ENCODE measurements around the gene HGS.

GRCh38 chr17:81701288-81702071 lies 17.7 kb downstream of the HGS start:
- TF ChIP-seq POLR2A (IDR thresholded peaks at IDR 0.05) = no peak
- TF ChIP-seq, protein P1, sequence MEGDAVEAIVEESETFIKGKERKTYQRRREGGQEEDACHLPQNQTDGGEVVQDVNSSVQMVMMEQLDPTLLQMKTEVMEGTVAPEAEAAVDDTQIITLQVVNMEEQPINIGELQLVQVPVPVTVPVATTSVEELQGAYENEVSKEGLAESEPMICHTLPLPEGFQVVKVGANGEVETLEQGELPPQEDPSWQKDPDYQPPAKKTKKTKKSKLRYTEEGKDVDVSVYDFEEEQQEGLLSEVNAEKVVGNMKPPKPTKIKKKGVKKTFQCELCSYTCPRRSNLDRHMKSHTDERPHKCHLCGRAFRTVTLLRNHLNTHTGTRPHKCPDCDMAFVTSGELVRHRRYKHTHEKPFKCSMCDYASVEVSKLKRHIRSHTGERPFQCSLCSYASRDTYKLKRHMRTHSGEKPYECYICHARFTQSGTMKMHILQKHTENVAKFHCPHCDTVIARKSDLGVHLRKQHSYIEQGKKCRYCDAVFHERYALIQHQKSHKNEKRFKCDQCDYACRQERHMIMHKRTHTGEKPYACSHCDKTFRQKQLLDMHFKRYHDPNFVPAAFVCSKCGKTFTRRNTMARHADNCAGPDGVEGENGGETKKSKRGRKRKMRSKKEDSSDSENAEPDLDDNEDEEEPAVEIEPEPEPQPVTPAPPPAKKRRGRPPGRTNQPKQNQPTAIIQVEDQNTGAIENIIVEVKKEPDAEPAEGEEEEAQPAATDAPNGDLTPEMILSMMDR (IDR thresholded peaks at IDR 0.05) = no peak

Data from esophagus squamous epithelium (tissue), 4 donors.